GM12878 (cell line): ENCODE measurements around the gene EMC6. TPM values are rescaled to one million over a fixed set of nuclear protein-coding genes. Genes with fewer than 3 reads are reported as not detected.

Experiments used
- BHLHE40 ChIP-seq, 2 experiments: fragments of 450-650 bp in 1 of 2; IDR thresholded peaks; 2 replicates each; pipeline ENCODE4 v1.6.1; 2011 to 2017; ENCODE audit warnings: low read depth in 2 of 2, borderline replicate concordance in 1 of 2, improper control_type of control experiment in 1 of 2, low read length in 1 of 2, mild to moderate bottlenecking in 1 of 2
- EP300 ChIP-seq, 2 experiments: fragments of 150-350 bp in 1 of 2; IDR thresholded peaks; 2 replicates each; pipeline ENCODE4 v1.6.1; 2011 to 2012; ENCODE audit warnings: low read depth in 2 of 2, low read length in 2 of 2, borderline replicate concordance in 1 of 2, improper control_type of control experiment in 1 of 2, inconsistent platforms in 1 of 2; ENCODE audit not compliant: control insufficient read depth in 1 of 2
- ESRRA ChIP-seq: IDR thresholded peaks from 2 replicates; pipeline ENCODE4 v1.6.1; 2012; ENCODE audit warnings: mild to moderate bottlenecking, low read length, improper control_type of control experiment
- FOS ChIP-seq: IDR thresholded peaks from 3 replicates; pipeline ENCODE4 v1.6.1; 2011; ENCODE audit warnings: borderline replicate concordance; ENCODE audit not compliant: insufficient read length; ENCODE audit errors: extremely low read depth
- IKZF1 ChIP-seq: fragments of 450-650 bp; conservative IDR thresholded peaks from 2 replicates; pipeline ENCODE4 v1.6.1; 2017; ENCODE audit warnings: antibody characterized with exemption, mild to moderate bottlenecking
- MLLT1 ChIP-seq: fragments of 450-650 bp; IDR thresholded peaks from 2 replicates; pipeline ENCODE4 v1.6.1; 2016; ENCODE audit warnings: mild to moderate bottlenecking
- MYC ChIP-seq: IDR thresholded peaks from 2 replicates; pipeline ENCODE4 v1.6.1; 2011; ENCODE audit warnings: mild to moderate bottlenecking, low read length, moderate library complexity, inconsistent platforms; ENCODE audit not compliant: insufficient read depth, insufficient replicate concordance, insufficient read length, severe bottlenecking
- NFXL1 ChIP-seq: fragments of 450-650 bp; IDR thresholded peaks from 2 replicates; pipeline ENCODE4 v1.6.1; 2017; ENCODE audit warnings: antibody characterized with exemption, mild to moderate bottlenecking, borderline replicate concordance
- NR2C1 ChIP-seq: fragments of 450-650 bp; IDR thresholded peaks from 2 replicates; pipeline ENCODE4 v1.6.1; 2017; ENCODE audit warnings: antibody characterized with exemption, mild to moderate bottlenecking, moderate library complexity
- NR2C2 ChIP-seq: IDR thresholded peaks from 2 replicates; pipeline ENCODE4 v1.6.1; 2011; ENCODE audit warnings: borderline replicate concordance, low read depth; ENCODE audit not compliant: control insufficient read depth, insufficient read length
- NR2F1 ChIP-seq: fragments of 450-650 bp; conservative IDR thresholded peaks from 2 replicates; pipeline ENCODE4 v1.6.1; 2017; ENCODE audit warnings: mild to moderate bottlenecking
- PAX8 ChIP-seq: fragments of 450-650 bp; IDR thresholded peaks from 2 replicates; pipeline ENCODE4 v1.6.1; 2017; ENCODE audit warnings: mild to moderate bottlenecking, moderate library complexity
- POLR2AphosphoS2 ChIP-seq: IDR thresholded peaks from 2 replicates; pipeline ENCODE4 v1.6.1; 2011; ENCODE audit warnings: low read depth, mild to moderate bottlenecking, low read length, improper control_type of control experiment, moderate library complexity
- RAD21 ChIP-seq: IDR thresholded peaks from 2 replicates; pipeline ENCODE4 v1.6.1; 2011; ENCODE audit warnings: mild to moderate bottlenecking, low read depth, low read length, moderate library complexity; ENCODE audit not compliant: insufficient read depth
- REST ChIP-seq: IDR thresholded peaks from 2 replicates; pipeline ENCODE4 v1.6.1; 2012; ENCODE audit warnings: mild to moderate bottlenecking, low read depth, low read length
- SRF ChIP-seq, 2 experiments: IDR thresholded peaks; 2 replicates each; pipeline ENCODE4 v1.6.1; 2011; ENCODE audit warnings: low read depth in 2 of 2, low read length in 2 of 2, mild to moderate bottlenecking in 1 of 2, moderate library complexity in 1 of 2
- TCF12 ChIP-seq: IDR thresholded peaks from 2 replicates; pipeline ENCODE4 v1.6.1; 2011; ENCODE audit warnings: low read depth, mild to moderate bottlenecking, low read length
- YY1 ChIP-seq: IDR thresholded peaks from 2 replicates; pipeline ENCODE4 v1.6.1; 2011; ENCODE audit warnings: low read depth, mild to moderate bottlenecking, low read length
- ZBTB4 ChIP-seq: fragments of 450-650 bp; formaldehyde crosslinking; IDR thresholded peaks from 2 replicates; pipeline ENCODE4 v1.4.0; 2022; ENCODE audit warnings: mild to moderate bottlenecking, moderate library complexity
- polyA plus RNA-seq, 11 experiments: library from polyadenylated mRNA; depleted of rRNA in 4 of 11; unstranded in 6 of 11; stranded (reverse) in 5 of 11; fragments of >200 nt; fragmentation: Nextera tagmentation in 4 of 11; fragmentation: Illumina TruSeq in 1 of 11; extraction: Ambion mirVana in 4 of 11; extraction: Trizol in 1 of 11; gene quantifications; 1 replicate in 1 of 11; 2 replicates in 10 of 11; pipeline versions ENCODE4 v1.2.1 to v1.2.3, GENCODE V29; 2011 to 2016; ENCODE audit warnings: inconsistent platforms in 2 of 11, missing spikeins in 2 of 11, low read depth in 1 of 11
- total RNA-seq, 4 experiments: library from RNA; depleted of rRNA in 3 of 4; stranded (reverse); fragments of >200 nt in 3 of 4; fragmentation: Illumina TruSeq in 1 of 4; extraction: Trizol in 1 of 4; gene quantifications; 2 replicates each; pipeline versions ENCODE4 v1.2.1 to v1.2.3, GENCODE V29; 2013 to 2021

The EMC6 gene
- total and polyA plus RNA-seq, 10 of the 15 experiments (the other 5 are each of a cell fraction or from before 2014, with no cell fraction given): 5.1 to 172 (median 35.9) TPM

- peak; percentile 84 for TF ChIP-seq MLLT1
- peak; percentile 94 for TF ChIP-seq NR2F1
- no peak for TF ChIP-seq PAX8
- peak in 1 of 2 experiments; percentile 79; a peak in 2 of 4 replicates for TF ChIP-seq BHLHE40 (IDR thresholded peaks at IDR 0.05; ENCODE audit: borderline replicate concordance in 1 of 2, low read depth in 2 of 2, low read length in 1 of 2)
- no peak for TF ChIP-seq FOS
- no peak for TF ChIP-seq EP300 (IDR thresholded peaks at IDR 0.05; ENCODE audit: borderline replicate concordance in 1 of 2, control insufficient read depth in 1 of 2, low read depth in 2 of 2, low read length in 2 of 2)
- TF ChIP-seq NFXL1: no peak
- no peak for TF ChIP-seq SRF (IDR thresholded peaks at IDR 0.05; ENCODE audit: low read depth in 2 of 2, low read length in 2 of 2)
- peak; percentile 94 for TF ChIP-seq RAD21
- TF ChIP-seq YY1: peak; percentile 82
- no peak for TF ChIP-seq POLR2AphosphoS2
- TF ChIP-seq IKZF1: peak; percentile 82
- TF ChIP-seq ESRRA: no peak
- 0 out of 2 replicates have a peak, but pooled peaks have one; percentile 35 for TF ChIP-seq NR2C1
- TF ChIP-seq TCF12: 0 out of 2 replicates have a peak, but pooled peaks have one; percentile 9
- TF ChIP-seq REST: no peak
- TF ChIP-seq NR2C2: no peak
- no peak for TF ChIP-seq ZBTB4 (CRISPR knock-in tag)
- TF ChIP-seq MYC: no peak
Observed at GRCh38 chr17:3683054-3683511, 14.5 kb downstream of the EMC6 start (continued).
